Measurements from ENCODE around the gene DUSP28.
"Not testable (repeated sequence)": the region's sequence is repeated elsewhere in the genome, so short reads cannot be mapped to it uniquely, and the experiment has no call there.

Gene DUSP28

DNA sequence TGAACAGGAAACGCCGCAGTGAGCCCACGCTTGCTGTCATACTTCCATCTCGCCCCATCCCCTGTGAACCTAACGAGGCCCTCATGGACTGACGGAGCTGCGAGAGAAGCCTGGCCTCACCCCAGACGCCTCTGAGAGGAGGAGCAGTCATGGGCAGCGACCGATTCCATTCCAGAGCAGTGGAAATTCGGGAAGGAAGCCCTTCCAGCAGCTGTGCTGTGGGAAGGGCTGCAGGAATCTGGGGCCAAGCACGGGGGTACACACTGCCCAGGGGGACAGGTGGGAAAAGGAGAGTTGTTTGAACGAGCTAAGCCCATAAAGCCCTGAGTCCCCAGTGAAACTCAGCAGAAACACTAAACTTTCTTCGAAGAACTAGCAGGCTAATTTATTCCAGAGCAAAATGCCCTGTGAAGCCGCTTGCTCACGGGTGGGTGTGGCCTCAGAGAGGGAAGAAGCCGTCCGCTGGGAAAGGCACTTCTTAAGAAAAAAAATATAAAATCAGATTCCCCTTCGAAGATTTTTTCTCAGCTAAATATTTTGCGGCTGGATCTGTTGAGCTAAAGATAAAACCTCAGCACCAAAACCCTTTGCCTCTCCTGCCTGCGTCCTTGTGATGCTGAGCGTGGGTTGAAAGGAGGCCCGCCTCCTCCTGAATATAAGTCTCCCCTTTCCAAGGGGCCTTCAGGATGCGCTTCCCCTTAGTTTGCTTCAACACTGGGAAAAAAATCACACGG is 40.6 kb upstream of the DUSP28 start:
- no peak overlapping the region for H3K4me3 ChIP-seq (ENCODE audit: low read depth, low read length, poor library complexity, severe bottlenecking)
- H3K36me3 ChIP-seq (ENCODE audit: insufficient read depth, low read length) = peaks cover 28% of the 10 kb centered on the region
- H2AFZ ChIP-seq (ENCODE audit: low read length) = no peak overlapping the region

DNA sequence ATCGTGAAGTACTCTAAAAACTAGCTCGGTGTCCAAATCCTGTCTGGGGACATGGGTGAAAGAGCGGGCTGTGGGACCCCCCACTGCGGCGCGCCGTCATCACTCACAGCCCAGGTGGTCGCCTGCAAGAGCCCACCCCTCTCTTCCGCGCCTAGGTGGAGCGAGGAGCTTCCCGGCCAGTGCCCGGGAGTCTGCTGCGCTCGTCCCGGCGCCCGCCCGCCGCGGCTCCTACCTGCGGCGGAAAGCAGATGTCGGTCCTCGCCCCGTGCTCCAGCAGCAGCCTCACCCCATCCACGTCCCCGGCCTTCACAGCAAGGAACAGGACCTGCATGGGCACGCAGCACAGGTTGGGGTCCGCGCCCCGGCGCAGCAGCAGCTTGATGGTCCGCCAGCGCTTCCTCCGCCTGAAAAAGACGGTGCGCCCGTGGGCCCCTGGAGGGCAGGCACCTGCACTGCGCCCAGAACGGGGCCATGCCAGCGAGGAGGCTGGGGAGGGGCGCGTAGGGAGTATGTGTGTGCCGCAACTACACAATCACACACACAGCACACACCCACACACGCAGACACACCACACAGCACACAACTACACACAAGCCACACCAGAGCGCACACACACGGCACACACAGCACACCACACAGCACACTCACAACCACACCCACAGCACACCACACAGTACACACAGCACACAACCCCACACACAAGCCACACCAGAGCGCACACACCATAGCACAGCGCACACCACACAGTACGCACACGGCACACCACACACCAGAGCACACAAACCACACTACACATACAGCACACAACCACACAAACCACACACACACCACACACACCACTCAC is 39.8 kb upstream of the DUSP28 start:
- Histone ChIP-seq H3K9ac (ENCODE audit: low read length) (no peak overlapping the region), H4K20me1 (ENCODE audit: insufficient read depth, low read length) (no peaks in the 10 kb centered on the region), H3K9me2 (ENCODE audit: low read depth, low read length) (no peaks in the 10 kb centered on the region), H3K79me2 (ENCODE audit: insufficient read depth, low read length) (no peaks in the 10 kb centered on the region), H3K4me3 (ENCODE audit: low read depth, low read length, poor library complexity, severe bottlenecking) (no peak overlapping the region), H2AFZ (ENCODE audit: low read length) (no peak overlapping the region), H3K36me3 (ENCODE audit: insufficient read depth, low read length) (peaks cover 36% of the 10 kb centered on the region), H3K27ac (ENCODE audit: low read depth, low read length, poor library complexity, severe bottlenecking) (no peak overlapping the region), H3K4me1 (ENCODE audit: insufficient read depth, low read length, severe bottlenecking) (no peaks in the 10 kb centered on the region), H3K9me3 (ENCODE audit: low read length) (peaks cover 7% of the 10 kb centered on the region; the same call in 1 of the 2 replicates), H3K27me3 (ENCODE audit: insufficient read depth, low read length) (no peaks in the 10 kb centered on the region), H3F3A (ENCODE audit: insufficient read depth, low read length) (no peaks in the 10 kb centered on the region), H3K4me2 (ENCODE audit: low read length) (no peak overlapping the region)
- TF ChIP-seq EZH2 (IDR thresholded peaks at IDR 0.05; ENCODE audit: borderline replicate concordance, low read length) = no peak

More for the DNA sequence above, 40.6 kb upstream of the DUSP28 start:
- Histone ChIP-seq H4K20me1 (ENCODE audit: insufficient read depth, low read length) (no peaks in the 10 kb centered on the region), H3F3A (ENCODE audit: insufficient read depth, low read length) (no peaks in the 10 kb centered on the region), H3K9me3 (ENCODE audit: low read length) (peaks cover 3% of the 10 kb centered on the region; the same call in 1 of the 2 replicates), H3K27ac (ENCODE audit: low read depth, low read length, poor library complexity, severe bottlenecking) (no peak overlapping the region), H3K9ac (ENCODE audit: low read length) (no peak overlapping the region), H3K27me3 (ENCODE audit: insufficient read depth, low read length) (no peaks in the 10 kb centered on the region), H3K79me2 (ENCODE audit: insufficient read depth, low read length) (no peaks in the 10 kb centered on the region), H3K9me2 (ENCODE audit: low read depth, low read length) (no peaks in the 10 kb centered on the region), H3K4me2 (ENCODE audit: low read length) (no peak overlapping the region), H3K4me1 (ENCODE audit: insufficient read depth, low read length, severe bottlenecking) (no peaks in the 10 kb centered on the region)
- no peak for TF ChIP-seq EZH2 (IDR thresholded peaks at IDR 0.05; ENCODE audit: borderline replicate concordance, low read length)
- TF ChIP-seq, protein P1, sequence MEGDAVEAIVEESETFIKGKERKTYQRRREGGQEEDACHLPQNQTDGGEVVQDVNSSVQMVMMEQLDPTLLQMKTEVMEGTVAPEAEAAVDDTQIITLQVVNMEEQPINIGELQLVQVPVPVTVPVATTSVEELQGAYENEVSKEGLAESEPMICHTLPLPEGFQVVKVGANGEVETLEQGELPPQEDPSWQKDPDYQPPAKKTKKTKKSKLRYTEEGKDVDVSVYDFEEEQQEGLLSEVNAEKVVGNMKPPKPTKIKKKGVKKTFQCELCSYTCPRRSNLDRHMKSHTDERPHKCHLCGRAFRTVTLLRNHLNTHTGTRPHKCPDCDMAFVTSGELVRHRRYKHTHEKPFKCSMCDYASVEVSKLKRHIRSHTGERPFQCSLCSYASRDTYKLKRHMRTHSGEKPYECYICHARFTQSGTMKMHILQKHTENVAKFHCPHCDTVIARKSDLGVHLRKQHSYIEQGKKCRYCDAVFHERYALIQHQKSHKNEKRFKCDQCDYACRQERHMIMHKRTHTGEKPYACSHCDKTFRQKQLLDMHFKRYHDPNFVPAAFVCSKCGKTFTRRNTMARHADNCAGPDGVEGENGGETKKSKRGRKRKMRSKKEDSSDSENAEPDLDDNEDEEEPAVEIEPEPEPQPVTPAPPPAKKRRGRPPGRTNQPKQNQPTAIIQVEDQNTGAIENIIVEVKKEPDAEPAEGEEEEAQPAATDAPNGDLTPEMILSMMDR (IDR thresholded peaks at IDR 0.05; ENCODE audit: low read length) = no peak

DNA sequence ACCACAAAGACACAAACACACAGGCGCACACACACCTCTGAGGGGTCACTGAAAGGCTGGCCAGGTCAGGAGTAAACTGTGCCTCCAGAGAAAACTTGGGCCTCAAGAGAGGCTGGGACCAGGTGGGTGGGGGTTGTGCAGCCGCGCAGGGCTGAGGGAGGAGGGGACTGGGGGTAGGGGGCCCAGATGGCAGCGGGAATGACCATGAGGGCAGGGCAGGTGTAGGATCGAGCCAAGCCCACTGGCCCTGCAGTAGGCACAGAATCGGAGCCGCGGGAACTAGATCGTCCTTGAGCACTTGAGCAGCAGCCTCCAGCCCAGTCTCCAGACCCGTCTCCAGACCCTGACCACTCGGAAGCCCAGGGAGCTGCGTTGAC is 39.2 kb upstream of the DUSP28 start:
- Histone ChIP-seq H2AFZ (ENCODE audit: low read length) (no peak overlapping the region), H3K79me2 (ENCODE audit: insufficient read depth, low read length) (no peaks in the 10 kb centered on the region), H3K27me3 (ENCODE audit: insufficient read depth, low read length) (no peaks in the 10 kb centered on the region), H4K20me1 (ENCODE audit: insufficient read depth, low read length) (no peaks in the 10 kb centered on the region), H3K36me3 (ENCODE audit: insufficient read depth, low read length) (peaks cover 42% of the 10 kb centered on the region), H3K9ac (ENCODE audit: low read length) (no peak overlapping the region), H3F3A (ENCODE audit: insufficient read depth, low read length) (no peaks in the 10 kb centered on the region), H3K9me3 (ENCODE audit: low read length) (peaks cover 7% of the 10 kb centered on the region; the same call in 1 of the 2 replicates), H3K9me2 (ENCODE audit: low read depth, low read length) (no peaks in the 10 kb centered on the region), H3K27ac (ENCODE audit: low read depth, low read length, poor library complexity, severe bottlenecking) (no peak overlapping the region), H3K4me2 (ENCODE audit: low read length) (no peak overlapping the region), H3K4me3 (ENCODE audit: low read depth, low read length, poor library complexity, severe bottlenecking) (no peak overlapping the region), H3K4me1 (ENCODE audit: insufficient read depth, low read length, severe bottlenecking) (no peaks in the 10 kb centered on the region)
- TF ChIP-seq, protein P1 (IDR thresholded peaks at IDR 0.05; ENCODE audit: low read length) = no peak
- TF ChIP-seq EZH2 (IDR thresholded peaks at IDR 0.05; ENCODE audit: borderline replicate concordance, low read length) = no peak

DNA sequence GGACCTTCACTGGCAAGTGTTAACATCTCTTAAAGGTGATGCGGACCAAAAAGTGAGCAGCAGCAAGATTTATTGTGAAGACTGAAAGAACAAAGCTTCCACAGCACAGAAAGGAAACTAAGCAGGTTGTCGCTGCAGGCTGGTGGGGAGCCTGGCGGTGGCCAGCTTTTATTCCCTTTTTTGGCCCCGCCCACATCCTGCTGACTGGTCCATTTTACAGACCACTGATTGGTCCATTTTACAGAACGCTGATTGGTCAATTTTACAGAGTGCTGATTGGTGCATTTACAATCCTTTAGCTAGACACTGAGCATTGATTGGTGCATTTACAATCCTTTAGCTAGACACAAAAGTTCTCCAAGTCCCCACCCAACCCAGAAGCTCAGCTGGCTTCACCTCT is 38.3 kb upstream of the DUSP28 start:
- H3K79me2 ChIP-seq (ENCODE audit: insufficient read depth, low read length); H2AFZ ChIP-seq (ENCODE audit: low read length); H3K4me2 ChIP-seq (ENCODE audit: low read length); H3K27ac ChIP-seq (ENCODE audit: low read depth, low read length, poor library complexity, severe bottlenecking); H3K4me3 ChIP-seq (ENCODE audit: low read depth, low read length, poor library complexity, severe bottlenecking); H3K9me2 ChIP-seq (ENCODE audit: low read depth, low read length); H3K4me1 ChIP-seq (ENCODE audit: insufficient read depth, low read length, severe bottlenecking); H3K9ac ChIP-seq (ENCODE audit: low read length); H4K20me1 ChIP-seq (ENCODE audit: insufficient read depth, low read length); H3K9me3 ChIP-seq (ENCODE audit: low read length); H3K27me3 ChIP-seq (ENCODE audit: insufficient read depth, low read length); H3F3A ChIP-seq (ENCODE audit: insufficient read depth, low read length): not testable (repeated sequence)
- peaks cover 49% of the 10 kb centered on the region for H3K36me3 ChIP-seq (ENCODE audit: insufficient read depth, low read length)

All from OCI-LY1 (cell line).